AG09319 (cell line): ENCODE data around the gene NKX2-3.

Experiments
- DNase-seq: peaks from one replicate; pipeline ENCODE4 v3.0.0-alpha.2; 2010; ENCODE audit warnings: low read depth; ENCODE audit errors: extremely low read depth
- CTCF ChIP-seq: IDR thresholded peaks from 2 replicates; pipeline ENCODE4 v1.5.1; 2011; ENCODE audit warnings: low read depth, mild to moderate bottlenecking, inconsistent platforms, low read length, moderate library complexity

The NKX2-3 gene

DNA sequence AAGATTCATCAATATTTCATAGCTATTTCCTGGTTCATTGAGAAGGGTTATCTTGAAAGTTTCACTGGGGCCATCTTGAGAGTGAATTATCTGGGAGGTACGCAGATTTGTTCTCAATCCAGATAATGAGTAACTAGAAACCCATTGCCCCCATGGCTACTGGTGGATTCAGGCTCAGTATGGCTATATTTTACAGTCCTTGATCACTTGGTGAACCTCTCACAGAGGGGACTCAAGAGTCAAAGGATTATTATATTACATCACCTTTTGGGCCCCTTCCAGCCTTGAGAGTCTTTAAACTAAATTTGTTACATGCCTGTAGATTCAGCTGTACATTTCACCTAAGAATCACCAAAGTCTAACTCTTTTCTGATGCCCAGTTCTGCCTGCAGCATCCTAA lies 11.6 kb downstream of the NKX2-3 start:
- no peak for DNase-seq
- no peak for TF ChIP-seq CTCF

- peak; percentile 15 for TF ChIP-seq CTCF
- no peak for DNase-seq
Observed at GRCh38 chr10:99548041-99548530, 15.3 kb downstream of the NKX2-3 start.

DNA sequence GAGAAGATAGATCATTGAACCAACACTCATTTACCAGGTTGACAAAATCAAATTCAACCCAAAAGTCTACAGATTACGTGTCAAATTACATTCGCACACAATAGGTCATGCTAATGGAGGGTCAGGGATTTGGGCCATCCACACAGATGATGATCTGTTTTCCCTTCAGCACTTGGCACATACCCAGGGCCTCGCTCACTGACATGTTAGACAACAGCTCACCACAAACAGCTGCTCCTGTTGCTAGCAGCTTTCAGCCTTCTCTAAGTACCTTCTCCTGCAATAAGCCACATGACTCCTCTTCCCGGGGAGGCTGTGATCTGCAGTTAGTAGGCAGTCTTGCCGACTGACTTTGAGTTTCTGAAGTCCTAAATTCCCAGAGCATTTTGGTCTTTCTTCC lies 18.4 kb downstream of the NKX2-3 start:
- no peak for TF ChIP-seq CTCF
- DNase-seq = peak; percentile 8

DNA sequence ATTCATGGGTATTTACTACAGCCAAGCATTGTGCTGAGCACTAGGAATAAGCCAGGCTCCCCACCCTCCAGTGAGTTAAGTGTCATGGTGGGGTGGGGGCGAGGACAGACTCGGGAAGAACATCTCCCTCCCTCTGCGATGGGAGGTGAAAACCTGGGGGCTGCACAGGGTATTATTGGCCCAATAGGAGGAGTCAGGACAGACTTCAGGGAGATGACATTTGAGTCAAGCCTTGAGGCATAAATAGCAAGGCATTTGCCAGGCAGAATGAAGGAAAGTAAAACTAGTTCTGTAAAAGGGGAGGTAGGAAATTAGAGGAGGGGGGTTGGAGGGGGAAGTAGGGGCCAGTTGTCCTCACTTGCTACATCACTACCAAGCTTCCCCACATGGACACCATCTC lies 18.9 kb downstream of the NKX2-3 start:
- DNase-seq = no peak
- no peak for TF ChIP-seq CTCF

DNA sequence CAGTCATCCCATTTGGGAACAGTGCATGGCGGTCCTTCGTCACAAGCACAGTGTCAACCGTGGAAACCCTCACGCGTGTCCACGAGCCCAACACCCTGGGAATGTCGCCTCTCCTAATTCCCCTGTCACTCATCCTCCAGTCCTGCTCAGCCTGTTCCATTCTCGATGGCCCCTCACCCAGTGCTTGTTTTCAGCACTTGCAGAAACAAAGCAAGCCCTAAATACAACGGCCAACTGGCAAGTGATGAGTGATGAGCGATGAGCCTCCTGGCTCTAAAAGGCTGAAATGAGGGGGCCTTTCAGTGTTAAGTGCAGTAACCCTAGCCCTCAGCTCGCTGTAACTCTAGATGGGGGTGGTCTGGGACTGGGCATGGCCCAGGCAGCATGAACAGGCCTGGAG lies 22.6 kb downstream of the NKX2-3 start:
- TF ChIP-seq CTCF = no peak
- DNase-seq = no peak

- no peak for TF ChIP-seq CTCF
- no peak for DNase-seq
Observed at GRCh38 chr10:99555825-99556523, 23.2 kb downstream of the NKX2-3 start.

GRCh38 chr10:99557044-99557443 lies 24.3 kb downstream of the NKX2-3 start:
- DNase-seq = no peak
- no peak for TF ChIP-seq CTCF
